Kidney epithelial cell (primary cell): ENCODE measurements around the gene RSRC1. TPM values are rescaled to one million over a fixed set of nuclear protein-coding genes. Genes with fewer than 3 reads are reported as not detected.

Experiments used
- DNase-seq: peaks from one replicate; pipeline ENCODE4 v3.0.0-alpha.2; 2010; ENCODE audit warnings: low read depth
- H3K27me3 ChIP-seq: 2 replicates; pipeline ENCODE4 v1.6.0; 2011; ENCODE audit warnings: low read length; ENCODE audit not compliant: control insufficient read depth, insufficient read depth
- H3K36me3 ChIP-seq: 2 replicates; pipeline ENCODE4 v1.5.1; 2011; ENCODE audit warnings: low read length; ENCODE audit not compliant: control insufficient read depth, insufficient read depth
- H3K4me3 ChIP-seq: 2 replicates; pipeline ENCODE4 v1.5.1; 2011; ENCODE audit warnings: low read depth, mild to moderate bottlenecking, control low read depth, low read length
- total RNA-seq: library from RNA; depleted of rRNA; stranded (reverse); fragments of >200 nt; gene quantifications from 2 replicates; pipeline ENCODE4 v1.2.3, GENCODE V29; 2015
- TF ChIP-seq, protein P1 (sequence below): IDR thresholded peaks from 2 replicates; pipeline ENCODE4 v1.5.1; 2011; ENCODE audit warnings: mild to moderate bottlenecking, moderate library complexity, low read length, control low read depth, inconsistent platforms; ENCODE audit not compliant: insufficient read depth, poor library complexity, severe bottlenecking

The RSRC1 gene
- total RNA-seq, 1 donor from 2014 or later: 27.4 TPM

DNA sequence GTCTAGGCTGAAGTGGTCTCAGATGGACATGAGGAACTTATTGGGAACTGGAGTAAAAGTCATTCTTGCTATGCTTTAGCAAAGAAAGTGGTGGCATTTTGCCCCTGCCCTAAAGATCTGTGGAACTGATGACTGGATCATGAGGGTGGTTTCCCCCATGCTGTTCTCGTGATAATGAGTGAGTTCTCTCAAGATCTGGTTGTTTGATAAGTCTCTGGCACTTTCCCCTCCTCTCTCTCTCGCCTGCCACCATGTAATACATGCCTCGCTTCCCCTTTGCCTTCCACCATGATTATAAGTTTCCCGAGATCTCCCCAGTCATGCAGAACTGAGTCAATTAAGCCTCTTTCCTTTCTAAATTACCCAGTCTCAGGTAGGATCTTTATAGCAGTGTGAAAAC is 449.6 kb downstream of the RSRC1 start:
- Histone ChIP-seq H3K4me3 (no peak overlapping the region), H3K36me3 (no peaks in the 10 kb centered on the region), H3K27me3 (no peaks in the 10 kb centered on the region)
- TF ChIP-seq, protein P1, sequence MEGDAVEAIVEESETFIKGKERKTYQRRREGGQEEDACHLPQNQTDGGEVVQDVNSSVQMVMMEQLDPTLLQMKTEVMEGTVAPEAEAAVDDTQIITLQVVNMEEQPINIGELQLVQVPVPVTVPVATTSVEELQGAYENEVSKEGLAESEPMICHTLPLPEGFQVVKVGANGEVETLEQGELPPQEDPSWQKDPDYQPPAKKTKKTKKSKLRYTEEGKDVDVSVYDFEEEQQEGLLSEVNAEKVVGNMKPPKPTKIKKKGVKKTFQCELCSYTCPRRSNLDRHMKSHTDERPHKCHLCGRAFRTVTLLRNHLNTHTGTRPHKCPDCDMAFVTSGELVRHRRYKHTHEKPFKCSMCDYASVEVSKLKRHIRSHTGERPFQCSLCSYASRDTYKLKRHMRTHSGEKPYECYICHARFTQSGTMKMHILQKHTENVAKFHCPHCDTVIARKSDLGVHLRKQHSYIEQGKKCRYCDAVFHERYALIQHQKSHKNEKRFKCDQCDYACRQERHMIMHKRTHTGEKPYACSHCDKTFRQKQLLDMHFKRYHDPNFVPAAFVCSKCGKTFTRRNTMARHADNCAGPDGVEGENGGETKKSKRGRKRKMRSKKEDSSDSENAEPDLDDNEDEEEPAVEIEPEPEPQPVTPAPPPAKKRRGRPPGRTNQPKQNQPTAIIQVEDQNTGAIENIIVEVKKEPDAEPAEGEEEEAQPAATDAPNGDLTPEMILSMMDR: no peak
- no peak for DNase-seq

DNA sequence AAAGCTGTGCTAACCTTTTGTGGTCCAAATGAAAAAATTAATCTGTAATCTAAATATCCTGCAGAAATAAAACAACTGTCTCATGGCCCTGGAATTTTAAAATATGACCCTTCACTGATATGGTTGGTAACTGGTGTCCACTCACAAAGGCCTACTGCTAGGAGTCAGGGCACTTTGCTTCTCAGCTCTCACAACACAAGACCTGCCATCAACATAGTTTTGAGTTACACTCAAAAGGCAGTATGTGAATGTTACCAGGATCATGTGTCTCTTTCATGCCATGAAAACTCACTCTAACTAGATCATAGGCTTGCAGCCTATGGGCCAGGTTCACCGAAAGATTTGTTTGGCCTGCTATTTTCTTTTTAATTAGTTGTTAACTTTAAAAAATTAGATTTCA is 451.1 kb downstream of the RSRC1 start:
- Histone ChIP-seq H3K4me3 (no peak overlapping the region), H3K36me3 (no peaks in the 10 kb centered on the region), H3K27me3 (no peaks in the 10 kb centered on the region)
- no peak for DNase-seq
- TF ChIP-seq, protein P1: no peak

DNA sequence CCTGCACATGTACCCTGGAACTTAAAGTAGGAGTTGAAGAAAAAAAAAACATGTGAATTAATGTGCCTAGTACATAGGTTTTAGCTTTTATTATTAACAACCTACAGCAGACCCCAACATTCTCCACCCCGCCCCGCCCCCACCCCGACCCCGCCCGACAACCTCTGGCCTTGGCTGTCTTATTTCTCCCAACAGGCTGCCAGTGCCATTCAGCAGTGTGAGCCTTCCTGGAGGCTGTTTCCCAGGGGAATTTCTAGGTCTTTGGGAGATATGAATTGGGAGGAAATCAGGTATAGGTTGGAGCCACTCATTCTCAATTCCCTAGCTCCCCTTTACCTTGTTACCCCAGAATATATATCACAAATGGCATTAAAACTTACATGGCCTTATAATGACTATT is 452.8 kb downstream of the RSRC1 start:
- Histone ChIP-seq H3K27me3 (no peaks in the 10 kb centered on the region), H3K4me3 (no peak overlapping the region), H3K36me3 (no peaks in the 10 kb centered on the region)
- TF ChIP-seq, protein P1: no peak
- no peak for DNase-seq

DNA sequence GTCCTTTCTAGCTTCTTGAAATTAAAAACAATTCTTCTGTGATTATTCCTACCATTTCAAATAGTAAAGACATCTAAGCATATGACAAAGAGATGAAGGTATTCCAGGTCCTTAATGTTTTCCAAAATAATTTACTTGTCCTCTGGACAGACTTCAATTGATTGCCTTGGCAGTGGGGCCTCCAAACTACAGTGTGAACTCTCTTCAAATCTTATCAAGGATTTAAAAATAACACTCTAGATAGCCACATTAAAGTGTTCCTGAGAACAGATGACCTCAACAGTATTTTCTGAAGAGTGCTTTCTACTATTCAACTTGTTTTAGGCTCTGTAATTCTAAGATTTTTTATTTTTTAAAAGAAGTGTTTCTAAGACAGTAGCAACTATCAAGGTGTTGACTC is 453.2 kb downstream of the RSRC1 start:
- DNase-seq: no peak
- Histone ChIP-seq H3K36me3 (no peaks in the 10 kb centered on the region), H3K4me3 (no peak overlapping the region), H3K27me3 (no peaks in the 10 kb centered on the region)
- TF ChIP-seq, protein P1: no peak

DNA sequence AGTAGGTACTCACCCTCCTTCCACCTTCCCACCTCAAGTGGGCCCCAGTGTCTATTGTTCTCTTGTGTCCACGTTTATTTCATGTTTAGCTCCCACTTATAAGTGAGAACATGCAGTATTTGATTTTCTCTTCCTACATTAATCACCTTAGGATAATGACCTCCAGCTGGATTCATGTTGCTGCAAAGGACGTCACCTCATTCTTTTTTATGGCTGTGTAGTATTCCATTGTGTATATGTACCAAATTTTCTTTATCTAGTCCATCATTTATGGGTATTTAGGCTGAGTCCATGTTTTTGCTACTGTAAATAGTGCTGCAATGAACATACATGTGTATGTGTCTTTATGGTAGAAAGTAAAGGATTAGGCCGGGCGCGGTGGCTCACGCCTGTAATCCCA is 455.2 kb downstream of the RSRC1 start:
- H3K36me3 ChIP-seq: no peaks in the 10 kb centered on the region
- DNase-seq: no peak

DNA sequence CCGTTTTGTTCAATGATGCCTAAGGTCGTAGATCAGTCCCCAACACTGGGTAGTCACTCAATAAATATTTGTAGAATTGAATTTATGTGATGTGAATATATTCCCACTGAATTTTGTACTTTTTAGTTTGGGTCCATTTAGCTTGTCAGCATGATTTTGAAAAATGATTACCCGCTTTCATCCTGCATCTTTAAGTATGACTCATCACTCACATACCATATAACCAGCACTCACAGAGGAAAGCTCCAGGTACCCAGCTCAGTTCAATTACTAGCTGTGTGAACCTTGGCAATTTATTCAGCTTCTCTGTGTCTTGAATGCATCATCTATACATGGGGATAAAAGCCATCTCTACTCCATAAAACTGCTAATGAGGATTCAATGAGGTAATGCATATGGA is 458.9 kb downstream of the RSRC1 start:
- no peaks in the 10 kb centered on the region for H3K27me3 ChIP-seq
- DNase-seq: no peak
- H3K36me3 ChIP-seq: no peaks in the 10 kb centered on the region
- TF ChIP-seq, protein P1: no peak
- H3K4me3 ChIP-seq: no peak overlapping the region

More for the DNA sequence above, 455.2 kb downstream of the RSRC1 start:
- Histone ChIP-seq H3K27me3 (no peaks in the 10 kb centered on the region), H3K4me3 (no peak overlapping the region)
- TF ChIP-seq, protein P1: no peak
